ENCODE measurements around the gene SEPHS1. TPM values are rescaled to one million over a fixed set of nuclear protein-coding genes. Genes with fewer than 3 reads are reported as not detected.
"Not testable (repeated sequence)": the region's sequence is repeated elsewhere in the genome, so short reads cannot be mapped to it uniquely, and the experiment has no call there.

SEPHS1 gene
- total and polyA plus RNA-seq, 11 donors = 14.6 to 36.7 (median 31.1) TPM

DNA sequence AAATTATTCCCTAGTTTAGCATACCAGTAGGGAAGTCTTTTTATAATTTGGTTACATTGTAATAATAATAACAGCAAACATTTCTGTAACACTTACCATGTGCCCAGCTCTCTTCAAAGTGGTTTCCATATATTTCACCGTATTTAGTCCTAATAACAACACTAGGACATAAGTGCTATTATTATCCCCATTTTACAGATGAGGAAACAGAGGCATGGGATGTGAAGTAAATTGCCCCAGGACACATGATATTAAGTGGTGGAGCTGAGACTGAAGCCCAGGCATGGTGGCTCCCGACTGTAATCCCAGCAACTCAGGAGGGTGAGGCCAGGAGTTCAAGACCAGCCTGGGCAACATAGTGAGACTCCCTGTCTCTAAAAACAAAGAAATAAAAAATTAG is 53.3 kb downstream of the SEPHS1 start:
- Histone ChIP-seq H3K9me3 (no peaks in the 10 kb centered on the region), H3K4me1 (peaks cover 0 to 12% (median 5%) of the 10 kb centered on the region in 12 donors), H3K27ac (no peak overlapping the region), H3K27me3 (no peaks in the 10 kb centered on the region), H3K36me3 (peaks cover 5 to 62% (median 41%) of the 10 kb centered on the region in 9 donors), H3K4me3 (no peak overlapping the region)
- DNase-seq (no peak), ATAC-seq (no peak)
- intact Hi-C loops (cut with DNase I) = loop anchor here in 2 of 10 donors (5.0 to 10.0 kb wide), 2 partner anchors 53 to 130 kb away; partner anchors contain the start of genes MCM10 (in 1 of the 2) and SEPHS1 (in 1 of the 2)
- TF ChIP-seq, protein P1, sequence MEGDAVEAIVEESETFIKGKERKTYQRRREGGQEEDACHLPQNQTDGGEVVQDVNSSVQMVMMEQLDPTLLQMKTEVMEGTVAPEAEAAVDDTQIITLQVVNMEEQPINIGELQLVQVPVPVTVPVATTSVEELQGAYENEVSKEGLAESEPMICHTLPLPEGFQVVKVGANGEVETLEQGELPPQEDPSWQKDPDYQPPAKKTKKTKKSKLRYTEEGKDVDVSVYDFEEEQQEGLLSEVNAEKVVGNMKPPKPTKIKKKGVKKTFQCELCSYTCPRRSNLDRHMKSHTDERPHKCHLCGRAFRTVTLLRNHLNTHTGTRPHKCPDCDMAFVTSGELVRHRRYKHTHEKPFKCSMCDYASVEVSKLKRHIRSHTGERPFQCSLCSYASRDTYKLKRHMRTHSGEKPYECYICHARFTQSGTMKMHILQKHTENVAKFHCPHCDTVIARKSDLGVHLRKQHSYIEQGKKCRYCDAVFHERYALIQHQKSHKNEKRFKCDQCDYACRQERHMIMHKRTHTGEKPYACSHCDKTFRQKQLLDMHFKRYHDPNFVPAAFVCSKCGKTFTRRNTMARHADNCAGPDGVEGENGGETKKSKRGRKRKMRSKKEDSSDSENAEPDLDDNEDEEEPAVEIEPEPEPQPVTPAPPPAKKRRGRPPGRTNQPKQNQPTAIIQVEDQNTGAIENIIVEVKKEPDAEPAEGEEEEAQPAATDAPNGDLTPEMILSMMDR (IDR thresholded peaks at IDR 0.05) = no peak
- TF ChIP-seq POLR2A (IDR thresholded peaks at IDR 0.05) = no peak
- WGBS, 4 donors = 93 to 100% (median 97%) methylated on average over 2 of the region's 2 CpGs

DNA sequence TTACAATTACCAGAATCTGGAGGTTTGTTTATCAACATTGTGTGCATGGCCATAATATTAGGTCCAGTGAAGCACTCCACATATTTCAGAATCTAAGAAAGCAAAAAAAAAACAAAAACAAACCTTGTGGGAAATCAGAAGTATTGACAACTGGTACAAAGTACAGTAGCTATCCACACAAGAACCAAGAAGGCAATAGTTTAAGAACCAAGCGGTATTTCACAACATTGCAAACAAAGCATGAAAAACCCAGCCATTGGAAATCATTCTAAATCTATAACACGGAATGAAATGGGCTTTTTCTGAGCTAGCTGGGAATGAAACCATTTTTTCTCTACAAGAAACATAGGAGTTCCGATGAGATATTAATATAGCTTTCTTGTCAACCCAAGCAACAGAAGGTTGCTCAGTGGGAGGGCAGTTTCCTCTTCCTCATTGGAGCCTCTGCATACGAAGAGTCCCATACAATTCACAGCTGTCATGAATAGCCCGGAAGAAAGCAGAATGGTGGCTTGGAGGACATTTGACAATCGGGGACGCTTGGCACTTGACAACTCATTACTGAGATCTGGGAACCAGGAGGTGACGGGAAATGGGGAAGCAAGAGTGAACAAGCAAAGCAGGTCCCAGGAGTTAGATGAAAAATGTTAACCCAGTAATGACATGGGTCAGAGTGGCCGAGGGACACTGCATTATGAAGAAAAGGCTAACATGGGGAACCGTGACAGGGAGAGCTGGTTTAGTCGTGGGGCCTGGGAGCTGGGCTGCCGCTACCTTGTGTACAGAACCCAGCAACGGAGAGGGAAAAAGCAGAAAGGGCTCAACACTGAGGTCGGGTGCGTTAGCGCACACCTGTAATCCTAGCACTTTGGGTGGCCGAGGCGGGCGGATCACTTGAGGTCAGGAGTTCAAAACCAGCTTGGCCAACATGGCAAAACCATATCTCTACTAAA is 56.0 kb downstream of the SEPHS1 start:
- H3K27me3 ChIP-seq = no peaks in the 10 kb centered on the region
- TF ChIP-seq, protein P1 (IDR thresholded peaks at IDR 0.05) = no peak
- TF ChIP-seq POLR2A (IDR thresholded peaks at IDR 0.05) = no peak
- intact Hi-C loops (cut with DNase I) = loop anchor here in 1 of 10 donors (10.0 kb wide), 1 partner anchor 127 kb away; the partner anchor contains the start of gene MCM10

DNA sequence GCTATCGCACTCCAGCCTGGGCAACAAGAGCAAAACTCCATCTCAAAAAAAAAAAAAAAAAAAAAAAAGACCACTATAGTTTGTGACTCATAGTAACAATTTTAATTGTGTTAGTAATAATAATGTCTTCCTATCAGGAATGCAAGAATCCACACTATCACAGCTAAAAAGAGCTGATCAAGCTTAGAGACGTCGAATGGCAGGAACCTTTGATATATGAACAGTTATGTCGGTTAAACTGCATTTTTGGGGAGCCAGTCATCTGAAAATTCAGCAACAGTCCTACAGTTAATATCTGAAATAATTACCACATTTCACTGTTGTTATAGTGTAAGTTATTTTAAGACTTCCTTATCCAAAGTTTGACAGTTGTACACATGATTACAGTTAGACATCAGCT is 57.0 kb downstream of the SEPHS1 start:
- no peak for TF ChIP-seq POLR2A (IDR thresholded peaks at IDR 0.05)
- TF ChIP-seq, protein P1 (IDR thresholded peaks at IDR 0.05) = no peak
- intact Hi-C loops (cut with DNase I) = loop anchor here in 1 of 10 donors (10.0 kb wide), 1 partner anchor 126 kb away; the partner anchor contains the start of gene MCM10
- WGBS, 4 donors = 86 to 96% (median 95%) methylated on average over 4 of the region's 4 CpGs
- ATAC-seq (no peak), DNase-seq (no peak)
- H3K9me3 ChIP-seq = no peaks in the 10 kb centered on the region
- H3K4me1 ChIP-seq = no peaks in the 10 kb centered on the region
- peaks cover 5 to 94% (median 69%) of the 10 kb centered on the region in 9 donors for H3K36me3 ChIP-seq
- H3K27ac ChIP-seq = no peak overlapping the region
- H3K27me3 ChIP-seq = no peaks in the 10 kb centered on the region
- H3K4me3 ChIP-seq = no peak overlapping the region

More for the DNA sequence above, 56.0 kb downstream of the SEPHS1 start:
- WGBS, 4 donors = 92 to 95% (median 94%) methylated on average over 19 of the region's 19 CpGs
- H3K27ac ChIP-seq = no peak overlapping the region
- H3K4me3 ChIP-seq = no peak overlapping the region
- DNase-seq = no peak
- H3K9me3 ChIP-seq = no peaks in the 10 kb centered on the region
- no peaks in the 10 kb centered on the region for H3K4me1 ChIP-seq
- no peak for ATAC-seq
- peaks cover 5 to 83% (median 60%) of the 10 kb centered on the region in 9 donors for H3K36me3 ChIP-seq

DNA sequence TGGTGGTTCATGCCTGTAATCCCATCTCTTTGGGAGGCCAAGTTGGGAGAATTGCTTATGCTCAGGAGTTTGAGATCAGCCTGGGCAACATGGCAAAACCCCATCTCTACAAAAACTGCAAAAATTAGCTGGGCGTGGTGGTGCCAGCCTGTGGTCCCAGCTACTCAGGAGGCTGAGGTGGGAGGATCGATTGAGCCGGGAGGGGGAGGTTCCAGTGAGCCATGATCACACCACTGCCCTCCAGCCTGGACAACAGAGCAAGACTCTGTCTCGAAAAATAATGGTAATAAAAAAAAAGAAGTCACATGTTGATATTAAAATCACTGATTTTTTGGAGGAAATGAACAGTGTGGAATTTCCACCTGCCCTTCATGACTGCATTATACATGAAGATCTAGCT is 64.0 kb downstream of the SEPHS1 start:
- intact Hi-C loops (cut with DNase I) = no loop called here

DNA sequence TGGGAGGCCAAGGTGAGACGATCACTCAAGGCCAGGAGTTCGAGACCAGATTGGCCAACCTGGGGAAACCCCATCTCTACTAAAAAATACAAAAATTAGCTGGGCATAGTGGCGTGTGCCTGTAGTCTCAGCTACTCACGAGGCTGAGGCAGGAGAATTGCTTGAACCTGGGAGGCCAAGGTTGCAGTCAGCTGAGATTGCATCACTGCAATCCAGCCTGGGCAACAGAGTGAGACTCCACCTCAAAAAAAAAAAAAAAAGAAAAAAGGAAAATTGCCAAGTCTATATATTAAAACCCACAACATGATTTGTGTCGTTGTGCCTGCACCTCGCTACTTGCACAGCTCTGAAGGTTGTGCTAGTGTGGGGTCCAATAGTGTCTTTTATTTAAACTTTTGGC is 65.7 kb downstream of the SEPHS1 start:
- H3K4me3 ChIP-seq; H3K4me1 ChIP-seq; ATAC-seq; H3K27me3 ChIP-seq; H3K27ac ChIP-seq; H3K9me3 ChIP-seq; intact Hi-C loops (cut with DNase I); DNase-seq: not testable (repeated sequence)
- H3K36me3 ChIP-seq = peaks cover 2 to 96% (median 80%) of the 10 kb centered on the region in 9 donors
- 93 to 98% (median 96%) methylated on average over 6 of the region's 6 CpGs for WGBS, 4 donors

More for the DNA sequence above, 64.0 kb downstream of the SEPHS1 start:
- Histone ChIP-seq H3K36me3 (peaks cover 0 to 98% (median 80%) of the 10 kb centered on the region in 9 donors), H3K9me3 (no peaks in the 10 kb centered on the region), H3K4me3 (no peak overlapping the region), H3K27me3 (no peaks in the 10 kb centered on the region), H3K27ac (no peak overlapping the region), H3K4me1 (no peaks in the 10 kb centered on the region)
- DNase-seq (no peak), ATAC-seq (no peak)
- WGBS, 4 donors = 92 to 96% (median 94%) methylated on average over 4 of the region's 4 CpGs
- TF ChIP-seq, protein P1 (IDR thresholded peaks at IDR 0.05) = no peak
- no peak for TF ChIP-seq POLR2A (IDR thresholded peaks at IDR 0.05)
